ENCODE data around the gene KMT2C.

Gene KMT2C

DNA sequence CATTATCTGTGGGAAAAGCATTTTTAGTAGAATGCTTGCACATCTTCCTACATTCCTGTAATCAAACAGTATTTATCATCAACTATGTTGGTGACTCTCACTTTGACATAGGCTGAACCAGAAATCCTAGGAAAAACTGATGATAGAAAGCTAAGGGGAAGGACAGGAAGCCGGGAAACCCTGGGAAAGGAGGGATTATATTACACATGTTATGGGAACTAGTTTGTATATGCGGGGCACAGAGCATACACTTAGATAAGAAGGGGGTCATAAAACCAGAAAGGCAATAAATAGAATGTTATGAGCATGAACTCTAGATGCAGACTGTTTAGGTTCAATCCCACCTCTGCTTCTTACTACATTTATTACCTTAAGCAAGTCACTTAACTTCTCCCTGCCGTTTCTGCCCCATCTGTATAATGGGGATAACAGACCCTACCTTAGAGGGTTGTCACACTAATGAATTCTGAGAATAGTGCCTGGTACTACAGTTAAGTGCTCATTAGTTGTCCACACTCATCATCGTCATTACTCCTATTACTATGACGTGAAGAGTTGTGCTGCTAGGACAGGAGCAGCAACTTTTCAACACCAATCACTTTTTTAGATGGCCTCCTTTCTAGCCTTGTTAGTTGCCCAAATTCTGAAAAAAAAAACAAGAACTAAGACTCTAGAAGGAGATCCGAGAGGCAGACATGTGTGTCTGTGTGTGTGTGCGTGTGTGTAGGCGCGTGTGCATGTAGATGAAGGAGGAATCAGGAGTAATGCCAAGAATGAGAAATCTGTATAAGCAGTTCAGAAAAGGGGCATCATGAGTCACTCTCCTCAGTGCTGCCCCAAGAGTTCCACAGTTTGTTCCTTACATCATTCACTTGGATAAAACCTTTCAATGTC lies 52.2 kb downstream of the KMT2C start:
- TF ChIP-seq, protein P1, sequence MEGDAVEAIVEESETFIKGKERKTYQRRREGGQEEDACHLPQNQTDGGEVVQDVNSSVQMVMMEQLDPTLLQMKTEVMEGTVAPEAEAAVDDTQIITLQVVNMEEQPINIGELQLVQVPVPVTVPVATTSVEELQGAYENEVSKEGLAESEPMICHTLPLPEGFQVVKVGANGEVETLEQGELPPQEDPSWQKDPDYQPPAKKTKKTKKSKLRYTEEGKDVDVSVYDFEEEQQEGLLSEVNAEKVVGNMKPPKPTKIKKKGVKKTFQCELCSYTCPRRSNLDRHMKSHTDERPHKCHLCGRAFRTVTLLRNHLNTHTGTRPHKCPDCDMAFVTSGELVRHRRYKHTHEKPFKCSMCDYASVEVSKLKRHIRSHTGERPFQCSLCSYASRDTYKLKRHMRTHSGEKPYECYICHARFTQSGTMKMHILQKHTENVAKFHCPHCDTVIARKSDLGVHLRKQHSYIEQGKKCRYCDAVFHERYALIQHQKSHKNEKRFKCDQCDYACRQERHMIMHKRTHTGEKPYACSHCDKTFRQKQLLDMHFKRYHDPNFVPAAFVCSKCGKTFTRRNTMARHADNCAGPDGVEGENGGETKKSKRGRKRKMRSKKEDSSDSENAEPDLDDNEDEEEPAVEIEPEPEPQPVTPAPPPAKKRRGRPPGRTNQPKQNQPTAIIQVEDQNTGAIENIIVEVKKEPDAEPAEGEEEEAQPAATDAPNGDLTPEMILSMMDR (IDR thresholded peaks at IDR 0.05): no peak

DNA sequence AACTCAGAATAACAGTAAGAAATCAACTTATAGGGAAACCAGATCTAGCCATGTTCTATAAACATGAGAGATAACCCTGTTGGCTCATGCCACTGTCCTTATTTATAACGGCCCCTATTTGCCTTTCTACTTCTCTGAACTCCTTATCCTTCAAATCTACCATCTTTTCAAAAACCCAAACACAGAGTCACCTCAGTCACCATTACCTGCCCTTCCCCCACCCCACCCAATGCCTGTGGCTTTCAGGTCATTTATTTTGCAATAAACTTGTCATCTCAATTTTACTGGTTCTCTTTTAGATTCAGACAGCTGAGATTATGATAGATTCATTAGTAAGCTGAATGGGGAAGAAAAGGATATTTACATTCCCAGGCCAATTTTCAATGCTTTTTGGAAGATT lies 53.6 kb downstream of the KMT2C start:
- TF ChIP-seq, protein P1 (IDR thresholded peaks at IDR 0.05): no peak

DNA sequence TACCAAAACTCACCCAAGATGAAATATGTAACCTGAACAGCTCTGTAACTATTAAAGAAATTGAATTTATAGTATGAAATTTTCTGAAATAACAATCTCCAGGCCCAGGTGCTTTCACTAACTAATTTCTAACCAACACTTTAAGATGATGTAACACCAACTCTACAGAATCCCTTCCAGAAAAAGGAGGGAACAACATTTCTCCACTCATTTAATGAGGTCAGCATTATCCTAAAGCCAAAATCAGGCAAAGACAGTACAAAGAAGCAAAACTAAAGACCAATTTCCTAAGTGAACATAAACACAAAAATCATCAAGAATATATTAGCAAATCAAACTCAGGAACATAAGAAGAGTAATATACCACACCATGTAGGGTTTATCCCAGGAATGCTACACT lies 65.5 kb downstream of the KMT2C start:
- TF ChIP-seq, protein P1 (IDR thresholded peaks at IDR 0.05): no peak

DNA sequence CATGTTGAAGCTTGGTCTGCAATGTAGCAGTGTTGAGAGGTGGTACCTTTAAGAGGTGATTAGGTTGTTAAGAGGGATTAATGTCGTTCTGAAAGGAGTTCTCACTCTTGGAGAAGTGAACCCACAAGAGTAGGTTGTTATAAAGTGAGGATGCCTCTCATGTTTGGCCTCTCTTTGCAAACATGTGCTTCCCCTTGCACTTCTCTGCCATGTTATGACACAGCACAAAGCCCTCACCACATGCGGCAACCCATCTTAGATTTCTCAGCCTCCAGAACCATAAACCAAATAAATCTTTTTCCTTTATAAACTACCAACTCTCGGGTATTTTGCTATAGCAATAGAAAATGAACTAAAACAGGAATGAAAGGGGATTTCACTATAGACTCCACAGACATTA lies 66.3 kb downstream of the KMT2C start:
- TF ChIP-seq, protein P1 (IDR thresholded peaks at IDR 0.05): no peak

DNA sequence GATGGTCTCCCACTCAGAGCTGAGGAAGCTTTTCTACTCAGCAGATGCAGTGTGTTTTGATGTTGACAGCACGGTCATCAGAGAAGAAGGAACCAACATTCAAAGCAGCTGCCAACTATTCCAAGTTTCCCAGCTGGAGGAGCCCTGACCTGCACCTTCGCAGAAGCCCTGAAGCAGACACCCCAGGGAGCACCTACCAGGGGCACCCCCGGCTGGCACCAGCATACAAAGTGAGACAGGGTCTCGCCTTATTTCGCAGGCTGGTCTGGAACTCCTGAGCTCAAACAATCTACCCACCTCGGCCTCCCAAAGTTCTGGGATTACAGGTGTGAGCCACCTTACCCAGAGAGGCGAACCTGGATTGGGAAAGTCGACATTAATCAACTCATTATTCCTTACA lies 68.6 kb downstream of the KMT2C start:
- TF ChIP-seq, protein P1 (IDR thresholded peaks at IDR 0.05): no peak

DNA sequence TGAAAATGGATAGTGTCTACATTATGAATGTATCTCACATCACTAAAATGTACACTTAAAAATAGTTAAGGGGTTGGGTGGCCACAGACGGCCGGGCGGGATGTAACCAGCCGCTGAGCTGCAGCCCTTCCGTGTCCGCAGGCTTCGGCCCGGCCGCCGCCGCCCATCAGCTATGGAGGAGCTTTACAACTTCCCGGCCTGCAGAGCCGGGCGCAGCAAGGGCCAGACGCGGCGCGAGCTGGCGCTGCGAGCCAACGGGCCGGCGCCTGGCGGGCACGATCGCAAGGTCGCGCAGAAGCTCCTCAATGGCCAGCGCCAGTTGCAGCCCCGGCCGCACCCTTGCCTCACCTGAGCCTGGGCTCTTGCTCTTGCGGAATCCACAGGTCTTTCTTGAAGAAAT lies 69.1 kb downstream of the KMT2C start:
- TF ChIP-seq, protein P1 (IDR thresholded peaks at IDR 0.05): no peak

DNA sequence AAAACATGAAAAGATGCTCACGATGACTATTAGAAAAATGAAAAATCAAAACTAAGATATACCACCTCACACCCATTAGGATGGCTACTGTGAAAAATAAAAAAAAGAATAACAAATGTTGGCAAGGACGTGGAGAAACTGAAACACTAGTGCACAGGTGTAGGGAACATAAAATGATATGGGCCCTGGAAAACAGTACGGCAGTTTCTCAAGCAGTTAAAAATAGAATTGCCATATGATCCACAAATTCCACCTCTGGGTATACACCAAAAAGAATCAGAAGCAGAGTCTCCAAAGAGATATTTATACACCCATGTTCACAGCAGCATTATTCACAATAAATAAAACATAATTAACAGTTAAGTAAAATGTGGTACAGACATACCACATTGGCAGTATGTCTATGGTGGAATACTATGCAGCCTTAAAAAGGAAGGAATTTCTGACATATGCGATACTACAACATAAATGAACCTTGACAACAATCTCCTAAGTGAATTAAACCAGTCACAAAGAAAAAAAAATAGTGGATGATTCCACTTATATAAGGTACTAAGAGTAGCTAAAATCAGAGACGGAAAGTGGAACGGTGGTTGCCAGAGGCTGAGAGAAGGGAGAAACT lies 69.7 kb downstream of the KMT2C start:
- TF ChIP-seq, protein P1 (IDR thresholded peaks at IDR 0.05): no peak

Data from LNCAP (cell line).